Smooth muscle cell (in vitro differentiated cells): ENCODE measurements around the gene TRMU. TPM values are rescaled to one million over a fixed set of nuclear protein-coding genes. Genes with fewer than 3 reads are reported as not detected.

Experiments used
- DNase-seq: peaks from one replicate; lab custom pipeline; 2025; ENCODE audit not compliant: unreplicated experiment; lab: John Stamatoyannopoulos, UW
- H2AFZ ChIP-seq: fragments of 200-600 bp; sonication (generic); 2 replicates; pipeline ENCODE4 v1.6.0; 2016; ENCODE audit warnings: antibody characterized with exemption, low read depth, mild to moderate bottlenecking
- H3F3A ChIP-seq: fragments of 200-600 bp; sonication (generic); 2 replicates; pipeline ENCODE4 v1.6.0; 2017; ENCODE audit warnings: antibody characterized with exemption, low read depth
- H3K27ac ChIP-seq: fragments of 200-600 bp; sonication (generic); 2 replicates; pipeline ENCODE4 v1.5.1; 2016; ENCODE audit warnings: low read depth, mild to moderate bottlenecking
- H3K27me3 ChIP-seq: fragments of 200-600 bp; sonication (generic); 2 replicates; pipeline ENCODE4 v1.6.1; 2016; ENCODE audit warnings: low read depth, mild to moderate bottlenecking
- H3K36me3 ChIP-seq: fragments of 200-600 bp; sonication (generic); 2 replicates; pipeline ENCODE4 v1.5.1; 2016; ENCODE audit warnings: low read depth
- H3K4me1 ChIP-seq: fragments of 200-600 bp; sonication (generic); 2 replicates; pipeline ENCODE4 v1.5.1; 2016; ENCODE audit warnings: low read depth
- H3K4me2 ChIP-seq: fragments of 200-600 bp; sonication (generic); 2 replicates; pipeline ENCODE4 v1.6.0; 2016; ENCODE audit warnings: mild to moderate bottlenecking
- H3K4me3 ChIP-seq: fragments of 200-600 bp; sonication (generic); 2 replicates; pipeline ENCODE4 v1.5.1; 2016; ENCODE audit warnings: mild to moderate bottlenecking
- H3K79me2 ChIP-seq: fragments of 200-600 bp; sonication (generic); 2 replicates; pipeline ENCODE4 v1.6.0; 2016; ENCODE audit warnings: low read depth, mild to moderate bottlenecking
- H3K9ac ChIP-seq: fragments of 200-600 bp; sonication (generic); 2 replicates; pipeline ENCODE4 v1.6.0; 2016; ENCODE audit warnings: low read depth
- H3K9me3 ChIP-seq: fragments of 200-600 bp; sonication (generic); replicated peaks from 2 replicates; pipeline ENCODE4 v1.5.1; 2016; ENCODE audit warnings: low read depth
- H4K20me1 ChIP-seq: fragments of 200-600 bp; sonication (generic); 2 replicates; pipeline ENCODE4 v1.6.0; 2016; ENCODE audit warnings: low read depth
- CTCF ChIP-seq: fragments of 200-600 bp; sonication (generic); IDR thresholded peaks from 2 replicates; pipeline ENCODE4 v1.5.1; 2017; ENCODE audit warnings: borderline replicate concordance, mild to moderate bottlenecking, antibody characterized with exemption; ENCODE audit not compliant: insufficient read depth, poor library complexity, severe bottlenecking
- WGBS: methylation state at CpG from one replicate; pipeline ENCODE4 v1.1.7; 2016; ENCODE audit warnings: low lambda C conversion rate; 5-methylcytosine and 5-hydroxymethylcytosine counted together
- polyA plus RNA-seq: library from polyadenylated mRNA; unstranded; fragments of >200 nt; fragmentation: Nextera tagmentation; extraction: Ambion mirVana; gene quantifications from 2 replicates; pipeline ENCODE4 v1.2.1, GENCODE V29; 2016
- total RNA-seq: library from RNA; depleted of rRNA; stranded (reverse); fragments of >200 nt; gene quantifications from 2 replicates; pipeline ENCODE4 v1.2.3, GENCODE V29; 2014

Gene TRMU
- total and polyA plus RNA-seq, 2 experiments from 2014 or later: 15.8 to 20.5 TPM

GRCh38 chr22:46317646-46318045 is 17.9 kb upstream of the TRMU start:
- H3K4me1 ChIP-seq: no peaks in the 10 kb centered on the region
- no peaks in the 10 kb centered on the region for H3K79me2 ChIP-seq
- H3K4me3 ChIP-seq: no peak overlapping the region
- no peak overlapping the region for H3K9ac ChIP-seq
- no peak overlapping the region for H3K4me2 ChIP-seq
- no peak for TF ChIP-seq CTCF
- H4K20me1 ChIP-seq: no peaks in the 10 kb centered on the region
- 98% methylated on average over 20 of the region's 20 CpGs for WGBS
- no peak overlapping the region for H2AFZ ChIP-seq
- no peaks in the 10 kb centered on the region for H3K27me3 ChIP-seq
- H3K36me3 ChIP-seq: no peaks in the 10 kb centered on the region
- no peaks in the 10 kb centered on the region for H3K9me3 ChIP-seq
- no peaks in the 10 kb centered on the region for H3F3A ChIP-seq
- DNase-seq: no peak
- H3K27ac ChIP-seq: no peak overlapping the region

- Histone ChIP-seq H2AFZ (no peak overlapping the region), H3K79me2 (no peaks in the 10 kb centered on the region), H3K9ac (no peak overlapping the region), H3K27ac (no peak overlapping the region), H3K4me2 (no peak overlapping the region), H4K20me1 (no peaks in the 10 kb centered on the region), H3F3A (no peaks in the 10 kb centered on the region), H3K36me3 (no peaks in the 10 kb centered on the region), H3K4me3 (no peak overlapping the region), H3K4me1 (no peaks in the 10 kb centered on the region), H3K27me3 (no peaks in the 10 kb centered on the region), H3K9me3 (no peaks in the 10 kb centered on the region)
- WGBS: 96% methylated on average over 14 of the region's 15 CpGs
- TF ChIP-seq CTCF: no peak
- no peak for DNase-seq
Observed at GRCh38 chr22:46318576-46318975, 16.9 kb upstream of the TRMU start.

- Histone ChIP-seq H3F3A (no peaks in the 10 kb centered on the region), H3K4me1 (no peaks in the 10 kb centered on the region), H3K27me3 (no peaks in the 10 kb centered on the region), H3K9me3 (no peaks in the 10 kb centered on the region), H3K79me2 (no peaks in the 10 kb centered on the region), H2AFZ (no peak overlapping the region), H4K20me1 (no peaks in the 10 kb centered on the region), H3K36me3 (no peaks in the 10 kb centered on the region), H3K4me2 (no peak overlapping the region), H3K27ac (no peak overlapping the region), H3K9ac (no peak overlapping the region), H3K4me3 (no peak overlapping the region)
- TF ChIP-seq CTCF: no peak
- DNase-seq: no peak
- WGBS: 97% methylated on average over 9 of the region's 10 CpGs
Observed at GRCh38 chr22:46319319-46319718, 16.2 kb upstream of the TRMU start.

GRCh38 chr22:46320166-46320710 is 15.3 kb upstream of the TRMU start:
- Histone ChIP-seq H3K27me3 (no peaks in the 10 kb centered on the region), H3K4me3 (no peak overlapping the region), H2AFZ (no peak overlapping the region), H3K9me3 (no peaks in the 10 kb centered on the region), H3F3A (no peaks in the 10 kb centered on the region), H3K9ac (no peak overlapping the region), H4K20me1 (no peaks in the 10 kb centered on the region), H3K36me3 (no peaks in the 10 kb centered on the region), H3K27ac (no peak overlapping the region), H3K4me1 (no peaks in the 10 kb centered on the region), H3K79me2 (no peaks in the 10 kb centered on the region), H3K4me2 (no peak overlapping the region)
- TF ChIP-seq CTCF: no peak
- DNase-seq: no peak
- WGBS: 98% methylated on average over 14 of the region's 14 CpGs
